Measurements from ENCODE around the gene MAPKAPK5.

The MAPKAPK5 gene

DNA sequence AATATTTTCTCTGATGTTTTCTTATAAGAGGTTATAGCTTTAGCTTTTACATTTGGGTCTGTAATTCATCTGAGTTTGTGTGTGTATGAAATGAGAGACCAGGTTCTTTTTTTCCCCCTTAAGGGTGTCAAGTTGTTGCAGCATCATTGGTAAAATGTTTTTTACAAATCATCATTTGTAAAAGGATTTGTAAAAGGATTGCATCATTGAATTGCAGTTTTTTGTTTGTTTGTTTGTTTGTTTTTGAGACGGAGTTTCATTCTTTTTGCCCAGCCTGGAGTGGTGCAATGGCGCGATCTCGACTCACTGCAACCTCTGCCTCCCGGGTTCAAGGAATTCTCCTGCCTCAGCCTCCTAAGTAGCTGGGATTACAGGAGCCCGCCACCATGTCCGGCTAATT lies 31.1 kb downstream of the MAPKAPK5 start:
- no peak for TF ChIP-seq REST (IDR thresholded peaks at IDR 0.05; ENCODE audit: insufficient read depth in 1 of 2, low read depth in 2 of 2, low read length in 2 of 2)
- TF ChIP-seq POLR2AphosphoS5 (IDR thresholded peaks at IDR 0.05; ENCODE audit: low read depth, low read length) = no peak
- no peak for TF ChIP-seq TAF1 (IDR thresholded peaks at IDR 0.05; ENCODE audit: borderline replicate concordance, insufficient read depth, low read length)
- no peak for TF ChIP-seq FOXP2 (optimal IDR thresholded peaks at IDR 0.05; ENCODE audit: borderline replicate concordance, extremely low read depth, extremely low read length, insufficient read depth)
- no peak for TF ChIP-seq SIN3A (IDR thresholded peaks at IDR 0.05; ENCODE audit: borderline replicate concordance, insufficient read depth, low read length)

GRCh38 chr12:111881716-111882115 lies 39.7 kb downstream of the MAPKAPK5 start:
- TF ChIP-seq SIN3A (IDR thresholded peaks at IDR 0.05; ENCODE audit: borderline replicate concordance, insufficient read depth, low read length) (no peak), FOXP2 (optimal IDR thresholded peaks at IDR 0.05; ENCODE audit: borderline replicate concordance, extremely low read depth, extremely low read length, insufficient read depth) (no peak)

GRCh38 chr12:111886662-111887545 lies 44.9 kb downstream of the MAPKAPK5 start:
- no peak for TF ChIP-seq POLR2AphosphoS5 (IDR thresholded peaks at IDR 0.05; ENCODE audit: low read depth, low read length)
- TF ChIP-seq TAF1 (IDR thresholded peaks at IDR 0.05; ENCODE audit: borderline replicate concordance, insufficient read depth, low read length) = no peak
- no peak for TF ChIP-seq REST (IDR thresholded peaks at IDR 0.05; ENCODE audit: insufficient read depth in 1 of 2, low read depth in 2 of 2, low read length in 2 of 2)
- no peak for TF ChIP-seq SIN3A (IDR thresholded peaks at IDR 0.05; ENCODE audit: borderline replicate concordance, insufficient read depth, low read length)
- no peak for TF ChIP-seq FOXP2 (optimal IDR thresholded peaks at IDR 0.05; ENCODE audit: borderline replicate concordance, extremely low read depth, extremely low read length, insufficient read depth)

GRCh38 chr12:111887926-111888745 lies 46.1 kb downstream of the MAPKAPK5 start:
- TF ChIP-seq FOXP2 (optimal IDR thresholded peaks at IDR 0.05; ENCODE audit: borderline replicate concordance, extremely low read depth, extremely low read length, insufficient read depth) = no peak

GRCh38 chr12:111893287-111893686 lies 51.3 kb downstream of the MAPKAPK5 start:
- TF ChIP-seq SIN3A (IDR thresholded peaks at IDR 0.05; ENCODE audit: borderline replicate concordance, insufficient read depth, low read length) = no peak
- TF ChIP-seq FOXP2 (optimal IDR thresholded peaks at IDR 0.05; ENCODE audit: borderline replicate concordance, extremely low read depth, extremely low read length, insufficient read depth) = no peak
- TF ChIP-seq REST (IDR thresholded peaks at IDR 0.05; ENCODE audit: insufficient read depth in 1 of 2, low read depth in 2 of 2, low read length in 2 of 2) = no peak
- no peak for TF ChIP-seq POLR2AphosphoS5 (IDR thresholded peaks at IDR 0.05; ENCODE audit: low read depth, low read length)
- TF ChIP-seq TAF1 (IDR thresholded peaks at IDR 0.05; ENCODE audit: borderline replicate concordance, insufficient read depth, low read length) = no peak

DNA sequence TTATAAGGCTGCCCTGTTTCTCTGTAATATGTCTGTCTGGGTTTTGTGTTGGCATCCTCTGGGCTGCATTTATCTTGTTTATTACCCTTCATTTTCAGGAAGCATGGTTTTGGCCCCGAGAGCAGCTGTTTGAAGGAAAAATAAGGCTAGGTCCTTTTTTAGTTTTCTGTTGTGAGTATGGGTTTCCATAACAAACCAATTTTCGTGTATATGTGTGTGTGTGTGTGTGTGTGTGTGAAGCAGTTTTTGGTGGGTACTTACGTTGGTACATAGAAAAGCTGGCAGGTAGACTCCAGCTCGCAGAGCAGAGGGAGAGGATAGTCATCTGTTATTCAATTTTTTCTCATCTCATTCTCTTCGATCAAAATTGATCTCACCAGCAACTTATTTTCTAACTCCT lies 52.5 kb downstream of the MAPKAPK5 start:
- TF ChIP-seq FOXP2 (optimal IDR thresholded peaks at IDR 0.05; ENCODE audit: borderline replicate concordance, extremely low read depth, extremely low read length, insufficient read depth) (no peak), REST (IDR thresholded peaks at IDR 0.05; ENCODE audit: insufficient read depth in 1 of 2, low read depth in 2 of 2, low read length in 2 of 2) (no peak), POLR2AphosphoS5 (IDR thresholded peaks at IDR 0.05; ENCODE audit: low read depth, low read length) (no peak), SIN3A (IDR thresholded peaks at IDR 0.05; ENCODE audit: borderline replicate concordance, insufficient read depth, low read length) (no peak), TAF1 (IDR thresholded peaks at IDR 0.05; ENCODE audit: borderline replicate concordance, insufficient read depth, low read length) (no peak)
